Ovary (tissue), 9 donors: Measurements from ENCODE around the gene GOLIM4. TPM values are rescaled to one million over a fixed set of nuclear protein-coding genes. Genes with fewer than 3 reads are reported as not detected.

Experiments
- DNase-seq, 5 donors: peaks; one replicate each; pipeline ENCODE4 v3.0.0-alpha.2; 2019 to 2020
- H3K27ac ChIP-seq, 2 donors: fragments of 200-600 bp; one replicate each; pipeline versions ENCODE4 v1.5.1 to v1.8.0; 2019 to 2022
- H3K27me3 ChIP-seq: fragments of 200-600 bp; one replicate; pipeline ENCODE4 v1.8.0; 2022
- H3K36me3 ChIP-seq: fragments of 200-600 bp; sonication (generic); one replicate; pipeline ENCODE4 v1.5.1; 2019
- H3K4me1 ChIP-seq: one replicate; pipeline ENCODE4 v1.8.1; 2013; ENCODE audit warnings: mild to moderate bottlenecking, moderate library complexity; ENCODE audit not compliant: insufficient read depth
- H3K4me3 ChIP-seq: fragments of 200-600 bp; sonication (generic); one replicate; pipeline ENCODE4 v1.5.1; 2017
- H3K9me3 ChIP-seq, 2 donors: fragments of 200-600 bp in 1 of 2; sonication (generic) in 1 of 2; one replicate each; pipeline versions ENCODE4 v1.5.1 to v1.8.1; 2013 to 2019; ENCODE audit warnings: mild to moderate bottlenecking in 1 of 2, moderate library complexity in 1 of 2
- EP300 ChIP-seq: sonication (generic); formaldehyde crosslinking; IDR thresholded peaks from one replicate; pipeline ENCODE4 v1.6.1; 2017; ENCODE audit warnings: antibody characterized with exemption
- POLR2A ChIP-seq: fragments of 450-650 bp; IDR thresholded peaks from one replicate; pipeline ENCODE4 v1.6.1; 2017; ENCODE audit warnings: antibody characterized with exemption, mild to moderate bottlenecking, moderate library complexity
- WGBS, 3 donors: extraction: QIAGEN DNeasy Blood & Tissue Kit in 1 of 3; methylation state at CpG; one replicate each; pipeline versions ENCODE4 v1.1.5 to v1.1.7; 2013 to 2017; 5-methylcytosine and 5-hydroxymethylcytosine counted together
- intact Hi-C, 4 donors: fragments of 100-400 bp; cut with DNase I; formaldehyde crosslinking; loops; one replicate each; pipeline versions ENCODE4 v1.11.0 to v1.15.1; 2022 to 2023
- polyA plus RNA-seq, 2 donors: library from polyadenylated mRNA; stranded (reverse); fragments of 200-250 nt in 1 of 2; fragments of 350-450 nt in 1 of 2; fragmentation: Illumina TruSeq in 1 of 2; extraction: RNeasy Lipid Tissue Mini Kit (QIAGEN cat#74804) in 1 of 2; gene quantifications; one replicate each; pipeline ENCODE4 v1.2.3, GENCODE V29; 2013 to 2014
- total RNA-seq, 7 donors: library from RNA; depleted of rRNA in 2 of 7; stranded (reverse); fragments of >200 nt in 2 of 7; fragmentation: NEBNext Ultra II Directional in 3 of 7; extraction: Animal tissue kit (Norgen Biotek cat#: 25700) in 3 of 7; gene quantifications; one replicate each; pipeline versions ENCODE4 v1.1.0 to v1.2.4, GENCODE V29; 2016 to 2023
- TF ChIP-seq, protein P1 (sequence below), 3 donors: fragments of 450-650 bp in 2 of 3; fragments of 200-600 bp in 1 of 3; IDR thresholded peaks; one replicate each; pipeline versions ENCODE4 v1.5.1 to v1.8.0; 2016 to 2022; ENCODE audit warnings: antibody characterized with exemption in 3 of 3, mild to moderate bottlenecking in 1 of 3
- donor health status: DM: no; HTN: no; CAD: no; lungs with moderate emphysema.
- donor health status: DM: no; HTN: no; CAD: no.
- donor health status: Bipolar disorder and iron deficiency.
- donor health status: DM: yes; HTN: yes; CAD: no.
- donor health status: DM: no; HTN: no; CAD: no.
- donor health status: DM: yes; HTN: yes; CAD: no.

The GOLIM4 gene
- total and polyA plus RNA-seq, 9 donors = 15.9 to 29.3 (median 24.1) TPM

DNA sequence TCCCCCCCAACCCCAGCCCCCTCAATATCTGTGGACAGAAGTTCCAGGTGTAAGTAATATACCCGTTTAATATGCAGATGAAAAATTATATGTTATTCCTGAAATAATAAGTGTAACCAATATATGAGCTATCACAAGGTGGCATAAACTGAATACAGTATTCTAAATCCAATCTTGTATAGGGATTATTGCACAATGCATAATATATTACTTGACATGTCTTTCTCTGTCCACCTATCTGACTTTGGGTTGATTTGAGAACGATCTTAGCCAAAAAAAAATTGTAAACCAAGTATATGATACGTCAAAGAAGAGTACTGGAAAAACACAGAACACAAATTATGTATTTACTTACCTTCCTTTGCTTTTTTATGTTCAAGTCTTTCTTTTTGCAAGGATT lies 47.8 kb downstream of the GOLIM4 start:
- H3K4me1 ChIP-seq = no peaks in the 10 kb centered on the region
- H3K27me3 ChIP-seq = no peaks in the 10 kb centered on the region
- 83 to 86% (median 86%) methylated on average over 3 of the region's 3 CpGs for WGBS, 3 donors
- no peak overlapping the region for H3K4me3 ChIP-seq
- TF ChIP-seq POLR2A (no peak), EP300 (no peak)
- TF ChIP-seq, protein P1, sequence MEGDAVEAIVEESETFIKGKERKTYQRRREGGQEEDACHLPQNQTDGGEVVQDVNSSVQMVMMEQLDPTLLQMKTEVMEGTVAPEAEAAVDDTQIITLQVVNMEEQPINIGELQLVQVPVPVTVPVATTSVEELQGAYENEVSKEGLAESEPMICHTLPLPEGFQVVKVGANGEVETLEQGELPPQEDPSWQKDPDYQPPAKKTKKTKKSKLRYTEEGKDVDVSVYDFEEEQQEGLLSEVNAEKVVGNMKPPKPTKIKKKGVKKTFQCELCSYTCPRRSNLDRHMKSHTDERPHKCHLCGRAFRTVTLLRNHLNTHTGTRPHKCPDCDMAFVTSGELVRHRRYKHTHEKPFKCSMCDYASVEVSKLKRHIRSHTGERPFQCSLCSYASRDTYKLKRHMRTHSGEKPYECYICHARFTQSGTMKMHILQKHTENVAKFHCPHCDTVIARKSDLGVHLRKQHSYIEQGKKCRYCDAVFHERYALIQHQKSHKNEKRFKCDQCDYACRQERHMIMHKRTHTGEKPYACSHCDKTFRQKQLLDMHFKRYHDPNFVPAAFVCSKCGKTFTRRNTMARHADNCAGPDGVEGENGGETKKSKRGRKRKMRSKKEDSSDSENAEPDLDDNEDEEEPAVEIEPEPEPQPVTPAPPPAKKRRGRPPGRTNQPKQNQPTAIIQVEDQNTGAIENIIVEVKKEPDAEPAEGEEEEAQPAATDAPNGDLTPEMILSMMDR (IDR thresholded peaks at IDR 0.05) = no peak
- no peak for DNase-seq
- H3K36me3 ChIP-seq = no peaks in the 10 kb centered on the region
- H3K9me3 ChIP-seq = no peaks in the 10 kb centered on the region
- intact Hi-C loops = loop anchor here (2.0 to 5.0 kb wide), 2 partner anchors 119 kb away; no protein-coding TSS in a partner anchor
- no peak overlapping the region for H3K27ac ChIP-seq

- H3K36me3 ChIP-seq = no peaks in the 10 kb centered on the region
- intact Hi-C loops = loop anchor here in 3 of 4 donors (5.0 kb wide), 1 partner anchor 120 kb away; no protein-coding TSS in a partner anchor
- TF ChIP-seq EP300 (no peak), POLR2A (no peak)
- TF ChIP-seq, protein P1 (IDR thresholded peaks at IDR 0.05) = peak; percentile 47 to 77 (median 76)
- no peaks in the 10 kb centered on the region for H3K27me3 ChIP-seq
- no peak overlapping the region for H3K27ac ChIP-seq
- H3K9me3 ChIP-seq = no peaks in the 10 kb centered on the region
- H3K4me3 ChIP-seq = no peak overlapping the region
- no peaks in the 10 kb centered on the region for H3K4me1 ChIP-seq
- DNase-seq = no peak
- 60 to 76% (median 67%) methylated on average over 1 of the region's 1 CpG for WGBS, 3 donors
These were observed 48.4 kb downstream of the GOLIM4 start for GRCh38 chr3:168047190-168047795.

- Histone ChIP-seq H3K27me3 (no peaks in the 10 kb centered on the region), H3K27ac (no peak overlapping the region), H3K9me3 (no peaks in the 10 kb centered on the region), H3K4me1 (no peaks in the 10 kb centered on the region), H3K36me3 (no peaks in the 10 kb centered on the region), H3K4me3 (no peak overlapping the region)
- TF ChIP-seq POLR2A = no peak
- TF ChIP-seq EP300 = no peak
- TF ChIP-seq, protein P1 (IDR thresholded peaks at IDR 0.05) = no peak
- DNase-seq = no peak
- intact Hi-C loops = no loop called here
- 78 to 87% (median 83%) methylated on average over 6 of the region's 6 CpGs for WGBS, 3 donors
These were observed 51.7 kb downstream of the GOLIM4 start for GRCh38 chr3:168044049-168044448.

DNA sequence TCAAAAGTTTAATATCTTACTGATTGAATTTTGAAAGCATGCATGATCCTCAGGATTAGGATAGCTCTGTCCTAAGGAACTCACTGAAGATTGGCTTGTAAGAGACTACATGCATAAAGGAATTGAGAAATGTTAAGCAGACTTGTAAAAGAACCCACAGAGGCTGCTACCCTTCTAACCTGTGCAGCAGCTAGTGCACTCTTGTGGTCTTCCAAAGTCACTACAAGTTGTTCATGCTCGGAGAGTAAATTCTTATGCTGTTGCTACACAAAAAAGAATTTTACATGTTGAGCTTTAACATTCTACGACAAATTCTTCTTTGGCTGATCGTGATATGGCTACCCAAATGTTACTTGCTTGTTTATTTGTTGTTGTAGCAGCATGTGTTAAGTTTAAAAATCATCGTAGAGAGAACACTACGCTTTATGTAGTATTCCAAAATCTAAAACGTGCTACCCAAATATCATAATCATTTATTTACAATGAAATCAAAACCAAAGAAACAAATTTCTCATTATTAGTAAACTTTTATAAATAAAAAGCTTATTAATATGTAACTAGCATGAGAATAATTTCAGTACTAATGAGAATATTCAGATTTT lies 55.0 kb downstream of the GOLIM4 start:
- Histone ChIP-seq H3K4me3 (no peak overlapping the region), H3K27ac (no peak overlapping the region), H3K36me3 (no peaks in the 10 kb centered on the region), H3K4me1 (no peaks in the 10 kb centered on the region), H3K27me3 (no peaks in the 10 kb centered on the region), H3K9me3 (no peaks in the 10 kb centered on the region)
- no peak for DNase-seq
- TF ChIP-seq POLR2A (no peak), EP300 (no peak)
- TF ChIP-seq, protein P1 (IDR thresholded peaks at IDR 0.05) = no peak
- intact Hi-C loops = no loop called here
- WGBS, 3 donors = 72 to 77% (median 75%) methylated on average over 6 of the region's 6 CpGs
